Stimulated activated CD8-positive, alpha-beta memory T cell treated with anti-CD3 and anti-CD28 coated beads, Interleukin-4, amount 100 ng/mL, for 48 hours (primary cell): ENCODE measurements around the gene MKRN2.
"Not testable (repeated sequence)": the region's sequence is repeated elsewhere in the genome, so short reads cannot be mapped to it uniquely, and the experiment has no call there.

Source experiments
- DNase-seq: peaks from one replicate; pipeline ENCODE4 v3.0.0-alpha.2; 2020

MKRN2 gene

DNA sequence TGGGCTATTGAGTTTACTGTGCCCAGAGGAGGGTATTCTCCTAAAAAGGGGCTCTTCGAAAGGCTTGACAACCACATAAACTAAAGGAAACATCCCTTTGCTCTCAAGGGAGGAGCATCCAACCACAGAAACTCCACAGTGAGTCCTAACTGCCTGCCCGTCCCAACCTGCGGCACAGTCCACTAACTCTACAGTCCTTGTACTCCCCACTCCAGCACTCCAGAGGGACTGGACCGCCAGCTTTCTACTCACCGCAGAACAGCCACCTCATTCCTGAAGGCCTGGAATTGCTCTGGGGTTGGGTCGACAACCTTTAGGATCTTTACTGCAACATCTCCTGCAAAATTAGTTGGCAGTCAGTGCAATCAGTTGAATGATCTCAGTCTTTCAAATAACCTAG, 34.6 kb downstream of the MKRN2 start:
- DNase-seq = no peak

DNA sequence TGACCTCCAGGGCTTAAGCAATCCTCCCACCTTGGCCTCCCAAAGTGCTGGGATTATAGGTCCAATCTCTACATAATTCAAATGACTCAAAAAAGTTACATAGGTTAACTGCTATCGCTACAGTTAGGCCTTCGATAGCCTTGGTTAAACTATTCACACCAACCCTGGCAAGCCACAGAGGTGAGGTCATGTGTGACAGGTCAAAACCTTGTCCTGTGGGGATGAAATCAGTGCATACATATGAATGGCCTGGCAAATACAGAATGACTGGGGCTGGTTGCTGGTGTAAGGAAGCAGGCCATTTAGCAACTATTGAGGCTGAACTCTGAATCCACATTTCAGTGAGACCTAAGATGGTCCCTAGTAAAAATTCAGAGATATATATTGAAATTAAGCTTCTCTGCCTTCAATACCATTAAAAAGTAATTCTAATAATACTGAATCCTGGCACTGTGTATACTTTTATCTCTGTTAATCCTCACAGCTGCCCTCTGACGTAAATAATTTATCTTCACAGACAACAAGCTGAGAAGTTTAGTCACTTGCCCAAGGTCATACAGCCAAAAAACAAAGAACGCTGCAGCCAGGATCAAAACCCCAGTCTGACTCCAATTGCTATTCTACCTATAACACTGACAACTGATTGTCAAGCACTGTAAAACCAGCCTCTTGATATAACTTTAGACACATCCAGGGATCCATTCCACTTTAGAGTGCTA, 35.3 kb downstream of the MKRN2 start:
- DNase-seq = no peak

DNA sequence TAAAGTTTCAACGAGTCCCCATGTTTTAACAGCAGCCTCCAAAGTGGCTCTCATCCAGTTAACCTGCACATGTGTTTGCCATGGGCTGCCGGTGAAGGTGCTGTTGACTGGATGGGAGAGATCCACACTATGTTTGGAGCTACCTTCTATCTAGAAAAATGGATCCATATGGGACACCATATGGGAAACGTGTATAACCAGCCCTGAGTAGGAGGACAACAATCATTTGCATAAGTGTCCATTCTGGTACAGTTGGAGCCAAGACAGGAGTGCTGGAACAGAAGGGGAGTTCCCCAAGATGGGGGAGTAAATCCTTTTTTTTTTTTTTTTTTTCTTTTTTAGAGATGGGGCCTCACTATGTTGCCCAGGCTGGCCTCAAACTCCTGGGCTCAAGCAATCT, 36.6 kb downstream of the MKRN2 start:
- no peak for DNase-seq

DNA sequence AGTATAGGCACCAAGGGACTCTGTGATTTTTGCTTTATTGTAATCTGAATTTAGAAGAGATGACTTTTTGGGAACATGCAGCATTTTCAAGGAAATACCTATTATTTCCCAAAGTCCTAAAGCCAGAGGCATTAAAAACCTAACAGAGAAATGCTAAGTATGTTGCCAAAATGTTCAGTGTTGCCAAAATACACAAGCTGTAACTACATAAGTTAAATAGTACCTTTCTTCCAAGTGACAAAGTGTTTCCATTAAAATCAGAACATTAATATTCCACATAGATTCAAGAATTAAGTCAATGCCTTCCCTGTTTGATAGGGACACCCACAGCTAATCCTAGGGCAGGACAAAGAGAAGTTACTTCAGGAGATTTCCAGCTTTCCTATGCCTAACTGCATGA, 42.0 kb downstream of the MKRN2 start:
- no peak for DNase-seq

DNA sequence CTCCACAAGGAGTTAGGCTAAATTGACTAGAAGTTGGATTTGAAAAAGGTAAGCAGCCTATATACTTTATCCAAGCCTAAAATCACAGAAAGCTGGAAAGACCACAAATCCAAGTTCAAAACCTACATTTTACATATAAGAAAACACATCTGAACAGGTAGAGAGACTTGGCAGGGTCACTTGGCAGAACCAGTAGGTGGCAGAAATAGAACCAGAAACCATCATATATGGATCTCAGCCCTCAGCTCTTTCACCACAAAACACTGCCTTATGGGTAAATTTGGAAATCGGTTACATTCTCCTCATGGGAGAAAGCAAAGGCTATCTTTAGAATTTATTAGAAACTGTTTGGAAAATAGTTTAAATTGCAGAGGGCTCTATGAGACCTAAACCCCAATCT, 44.2 kb downstream of the MKRN2 start:
- no peak for DNase-seq

DNA sequence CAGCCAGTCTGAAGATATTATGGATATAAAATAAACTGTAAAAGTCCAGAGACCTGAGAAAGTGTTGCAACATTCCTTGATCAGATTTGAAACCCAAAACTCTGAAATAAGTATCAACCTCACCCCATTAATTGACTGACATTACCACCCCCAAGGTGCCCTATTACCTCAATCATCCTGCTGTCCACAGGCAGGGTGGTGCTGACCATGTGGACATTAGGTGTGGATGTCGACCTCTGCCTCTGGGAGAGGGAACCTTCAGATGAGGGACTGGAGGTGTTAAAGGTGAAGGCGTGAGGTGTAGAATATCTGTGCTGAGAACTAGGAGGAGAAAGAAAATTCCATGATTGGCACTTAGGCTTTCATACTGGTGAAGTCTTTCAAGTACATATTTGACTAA, 47.1 kb downstream of the MKRN2 start:
- no peak for DNase-seq

DNA sequence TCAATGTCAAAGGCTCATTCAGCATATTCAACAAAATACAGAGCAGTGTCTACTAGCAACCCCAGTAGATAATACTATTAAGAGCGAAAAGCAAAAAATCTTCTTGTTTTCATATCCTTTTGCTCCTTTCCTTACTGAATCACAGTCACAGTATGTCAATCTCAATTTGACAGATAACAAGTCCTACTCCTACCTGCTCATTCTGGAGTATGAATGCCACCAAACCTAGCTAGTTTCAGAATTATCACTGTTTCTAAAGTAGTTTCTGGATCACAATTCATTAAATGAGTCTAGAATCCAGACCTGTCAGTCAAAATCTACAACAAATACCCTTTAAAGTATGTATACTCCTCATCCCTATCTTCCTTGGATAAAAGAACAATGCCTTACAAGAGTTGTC, 51.5 kb downstream of the MKRN2 start:
- DNase-seq = no peak

DNA sequence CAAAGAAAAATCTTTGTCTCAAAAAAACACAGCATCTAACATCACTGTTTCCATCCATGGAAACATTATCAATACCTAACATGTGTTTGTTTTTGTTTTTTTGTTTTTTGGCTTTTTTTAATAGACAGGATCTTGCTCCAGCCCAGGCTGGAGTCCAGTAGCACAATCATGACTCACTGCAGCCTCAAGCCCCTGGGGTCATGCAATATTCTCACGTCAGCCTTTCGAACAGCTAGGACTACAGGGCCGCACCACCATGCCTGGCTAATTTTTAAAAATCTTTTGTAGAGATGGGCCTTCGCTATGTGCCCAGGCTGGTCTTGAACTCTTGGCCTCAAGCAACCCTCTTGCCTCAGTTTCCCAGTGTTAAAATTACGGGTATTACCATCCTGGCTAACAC, 54.2 kb downstream of the MKRN2 start:
- no peak for DNase-seq

DNA sequence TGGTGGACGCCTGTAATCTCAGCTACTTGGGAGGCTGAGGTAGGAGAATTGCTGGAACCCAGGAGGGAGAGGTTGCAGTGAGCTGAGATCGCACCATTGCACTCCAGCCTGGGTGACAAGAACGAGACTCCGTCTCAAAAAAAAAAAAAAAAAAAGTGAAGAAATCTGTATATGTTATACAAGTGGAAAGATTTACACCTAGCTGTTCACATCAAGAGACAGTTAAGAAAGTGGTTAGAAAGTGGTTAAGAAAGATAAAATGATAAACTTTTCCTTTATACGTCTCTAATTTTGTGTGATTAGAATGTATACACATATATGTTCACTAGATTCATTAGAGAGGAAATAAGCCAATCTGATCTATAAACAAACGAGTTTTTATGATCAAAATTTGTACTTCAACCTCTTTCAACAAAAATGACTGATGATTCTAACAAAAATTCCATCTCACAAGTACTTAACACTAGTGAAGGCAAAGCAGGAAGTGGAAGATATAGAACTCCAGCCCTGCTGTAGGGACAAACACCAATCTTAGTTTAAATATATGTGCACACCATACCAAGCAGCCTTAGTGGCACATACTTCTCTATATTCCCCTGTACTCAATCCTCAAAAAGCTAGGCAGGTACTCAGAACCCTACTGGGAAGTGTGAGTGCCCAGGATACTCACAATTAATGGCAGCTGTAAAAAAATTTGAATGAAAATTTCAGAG, 55.8 kb downstream of the MKRN2 start:
- DNase-seq = no peak

DNA sequence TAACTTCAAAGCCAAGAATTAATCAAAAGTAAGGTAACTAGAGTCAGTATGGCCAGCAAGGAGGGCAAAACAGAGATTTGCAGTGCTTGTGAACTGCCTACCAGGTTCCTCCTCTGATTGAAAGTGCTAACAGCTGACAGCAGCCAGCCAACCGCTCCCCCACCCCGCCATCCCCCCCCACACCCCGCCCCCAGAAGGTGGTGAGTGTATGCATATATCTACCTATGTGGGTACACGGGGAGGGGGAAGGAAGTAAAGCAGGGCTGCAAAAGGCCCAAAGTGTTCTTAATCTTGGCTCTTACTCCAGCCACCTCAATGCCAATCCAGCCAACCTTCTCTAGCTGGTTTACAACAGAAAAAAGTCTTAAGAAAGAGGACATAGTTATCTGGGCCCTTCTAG, 56.4 kb downstream of the MKRN2 start:
- DNase-seq = no peak

DNA sequence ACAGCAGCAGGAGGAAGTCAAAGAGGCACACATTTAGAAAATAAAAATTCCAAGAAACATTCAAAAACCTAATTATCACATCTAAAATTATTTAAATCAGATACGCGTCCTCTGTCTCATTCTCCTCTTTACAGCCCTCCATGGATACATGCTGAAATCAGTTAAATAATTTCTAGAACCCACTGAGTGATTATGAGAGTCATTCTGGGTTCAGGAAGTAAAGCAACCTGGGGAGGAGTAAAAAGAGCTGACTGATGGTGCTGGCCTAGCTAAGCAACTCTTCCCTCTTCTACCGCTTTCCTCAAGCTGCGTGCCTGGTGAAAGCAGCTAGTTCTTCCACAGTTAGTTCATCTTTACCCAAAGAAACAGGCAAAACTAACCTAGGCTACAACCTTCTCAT, 58.4 kb downstream of the MKRN2 start:
- no peak for DNase-seq

DNA sequence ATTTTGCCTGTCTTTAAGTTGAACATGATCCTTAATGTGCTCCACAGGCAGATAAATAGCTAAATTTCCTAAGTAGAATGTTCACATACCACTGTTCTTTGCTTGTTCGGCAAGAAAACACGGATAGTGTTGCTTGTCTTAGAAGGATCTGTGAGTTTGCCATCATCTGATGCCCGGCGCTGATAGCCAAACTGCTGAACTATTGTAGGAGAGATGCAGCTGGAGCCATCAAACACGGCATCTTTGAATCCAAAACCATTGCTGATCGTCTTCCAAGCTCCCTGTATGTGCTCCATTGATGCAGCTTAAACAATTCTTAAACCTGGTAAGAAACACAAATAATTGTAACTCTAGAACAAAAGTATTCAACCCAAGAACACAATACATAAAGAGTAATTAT, 61.5 kb downstream of the MKRN2 start:
- no peak for DNase-seq

DNA sequence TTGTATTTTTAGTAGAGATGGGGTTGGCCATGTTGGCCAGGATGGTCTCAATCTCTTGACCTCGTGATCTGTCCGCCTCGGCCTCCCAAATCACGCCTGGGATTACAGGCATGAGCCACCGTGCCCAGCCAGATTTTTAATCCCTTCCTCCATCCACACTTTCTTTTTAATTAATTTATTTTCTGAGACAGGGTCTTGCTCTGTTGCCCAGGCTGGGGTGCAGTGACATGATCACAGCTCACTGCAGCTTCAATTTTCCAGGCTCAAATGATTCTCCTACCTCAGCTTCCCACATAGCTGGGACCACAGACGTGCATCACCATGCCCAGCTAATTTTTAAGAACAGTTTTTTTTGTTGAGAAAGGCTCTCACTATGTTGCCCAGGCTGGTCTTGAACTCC, 63.4 kb downstream of the MKRN2 start:
- no peak for DNase-seq

DNA sequence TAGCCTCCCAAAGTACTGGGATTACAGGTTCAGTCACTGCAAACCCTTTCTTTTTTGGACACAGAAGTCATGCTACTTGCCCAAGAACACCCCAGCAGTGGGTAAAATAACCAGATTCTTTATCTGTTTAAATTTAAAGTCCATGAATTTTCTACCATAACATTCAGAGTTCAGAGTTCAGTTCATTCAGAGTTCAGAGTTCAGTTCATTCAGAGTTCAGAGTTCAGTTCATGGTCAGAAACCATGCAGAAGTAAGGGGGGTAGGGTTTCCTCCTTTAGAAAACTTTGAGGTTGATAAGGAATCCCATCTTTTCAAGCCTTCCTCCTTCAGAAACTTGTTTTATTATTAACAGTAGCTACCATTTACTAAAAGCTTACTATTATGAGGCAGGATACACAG, 63.8 kb downstream of the MKRN2 start:
- DNase-seq = no peak

DNA sequence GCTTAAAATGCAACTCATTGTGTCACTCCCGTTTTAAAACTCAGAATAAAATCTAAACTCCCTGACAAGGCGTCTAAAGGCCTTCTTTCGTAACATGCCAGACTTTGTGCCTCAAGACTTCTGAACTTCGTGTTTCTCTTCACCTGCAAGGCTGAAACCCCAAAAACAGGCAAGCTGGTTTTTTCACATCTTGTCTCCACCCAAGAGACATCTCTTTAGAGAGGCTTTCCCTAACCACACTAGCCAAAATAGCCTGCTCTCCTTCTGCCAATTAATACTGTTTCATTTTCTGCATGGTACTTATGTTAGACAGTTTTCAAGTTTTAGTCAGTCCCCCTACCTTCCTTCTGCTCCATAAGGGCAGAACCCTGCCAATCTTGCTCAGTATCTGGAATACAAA, 65.4 kb downstream of the MKRN2 start:
- DNase-seq = no peak

DNA sequence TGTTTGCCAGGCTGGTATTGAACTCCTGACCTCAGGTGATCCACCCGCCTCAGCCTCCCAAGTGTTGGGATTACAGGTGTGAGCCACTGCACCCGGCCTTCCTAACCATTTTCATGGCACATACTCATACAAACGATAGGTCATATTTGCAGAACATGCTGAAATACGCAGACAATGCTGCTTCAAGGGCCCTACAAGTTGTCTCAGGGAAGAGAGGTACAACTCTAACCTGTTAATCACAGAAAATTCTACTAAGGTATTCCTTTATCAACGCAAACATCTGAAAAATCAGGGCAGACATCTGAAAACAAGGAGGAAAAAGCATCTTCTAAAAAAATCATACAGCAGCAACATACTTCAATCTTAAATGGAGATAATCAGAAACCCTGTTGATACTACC, 67.2 kb downstream of the MKRN2 start:
- no peak for DNase-seq

DNA sequence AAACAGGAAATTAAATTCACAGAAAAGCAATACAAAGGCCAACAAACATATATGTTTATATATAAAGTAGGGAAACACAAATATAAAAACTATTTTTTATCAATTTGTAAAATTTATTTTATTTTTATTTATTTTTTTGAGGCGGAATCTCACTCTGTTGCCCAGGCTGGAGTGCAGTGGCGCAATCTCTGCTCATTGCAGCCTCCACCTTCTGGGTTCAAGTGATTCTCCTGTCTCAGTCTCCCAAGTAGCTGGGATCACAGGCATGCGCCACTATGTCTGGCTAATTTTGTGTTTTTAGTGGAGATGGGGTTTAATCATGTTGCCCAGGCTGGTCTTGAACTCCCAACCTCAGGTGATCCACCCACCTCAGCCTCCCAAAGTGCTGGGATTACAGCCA, 68.1 kb downstream of the MKRN2 start:
- not testable (repeated sequence) for DNase-seq

DNA sequence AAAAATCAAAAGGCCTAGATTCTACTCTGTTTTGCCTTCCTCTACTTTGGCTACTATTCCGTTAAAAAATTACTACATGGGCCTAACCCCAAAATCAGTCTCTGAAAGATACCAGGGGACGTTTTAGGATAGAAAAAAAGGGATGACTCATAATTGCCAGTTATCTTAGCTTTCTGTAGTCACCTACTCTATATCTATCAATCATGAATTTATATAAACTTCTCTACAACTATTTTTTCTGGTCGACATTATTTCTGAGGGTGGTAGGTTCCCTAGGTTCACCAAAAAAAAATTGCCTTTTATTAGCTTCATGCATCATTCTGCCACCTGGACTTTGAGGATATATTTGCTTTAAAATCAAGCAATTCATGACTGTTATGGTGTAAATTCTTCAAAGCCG, 70.5 kb downstream of the MKRN2 start:
- DNase-seq = no peak

DNA sequence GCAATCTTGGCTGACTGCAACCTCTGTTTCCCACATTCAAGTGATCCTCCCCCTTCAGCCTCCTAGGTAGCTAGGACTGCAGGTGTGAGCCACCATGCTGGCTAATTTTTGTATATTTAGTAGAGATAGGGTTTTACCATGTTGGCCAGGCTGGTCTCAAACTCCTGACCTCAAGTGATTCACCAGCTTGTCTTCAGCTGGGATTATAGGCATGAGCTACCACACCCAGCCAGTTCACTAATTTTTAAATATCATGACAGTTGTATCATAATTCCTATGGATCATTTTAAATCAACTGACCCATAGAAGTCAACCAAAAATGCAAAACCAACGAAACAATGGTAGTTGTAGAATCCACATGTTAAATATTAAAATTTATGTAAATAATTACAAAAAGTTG, 71.9 kb downstream of the MKRN2 start:
- no peak for DNase-seq

DNA sequence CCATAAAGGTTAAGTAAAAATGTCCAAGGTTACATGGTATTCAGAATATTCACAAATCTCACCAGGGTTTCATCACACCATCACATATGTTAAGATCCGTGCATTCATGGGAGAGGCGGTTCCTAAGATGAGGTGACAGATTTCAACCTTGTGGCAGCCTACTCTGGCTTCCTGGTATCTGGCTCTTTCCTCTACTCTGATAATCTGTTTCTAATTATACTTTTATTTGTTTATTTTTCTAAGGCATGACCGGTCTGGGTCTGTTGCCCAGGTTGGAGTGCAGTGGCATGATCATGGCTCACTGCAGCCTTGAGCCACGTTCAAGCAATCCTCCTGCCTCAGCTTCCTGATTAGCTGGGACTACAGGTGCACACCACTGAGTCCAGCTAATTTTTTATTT, 72.7 kb downstream of the MKRN2 start:
- DNase-seq = no peak

DNA sequence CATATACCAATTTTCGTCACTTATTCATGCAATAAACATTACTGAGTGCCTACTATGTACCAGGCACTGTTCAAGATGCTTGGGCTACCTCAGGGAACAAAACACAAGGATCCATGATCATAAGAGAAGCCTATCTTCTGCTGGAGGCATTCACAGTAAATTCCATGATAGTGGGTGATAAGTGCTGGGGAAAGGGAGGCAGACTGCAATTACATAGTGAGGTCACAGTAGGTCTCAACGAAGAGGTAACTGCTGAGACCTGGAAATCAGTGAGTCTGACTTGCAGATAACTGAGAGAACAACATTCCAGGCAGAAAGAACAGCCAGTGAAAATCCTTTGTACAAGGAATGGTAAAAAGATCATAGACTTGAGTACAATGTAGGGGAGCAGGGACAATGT, 73.4 kb downstream of the MKRN2 start:
- DNase-seq = no peak

DNA sequence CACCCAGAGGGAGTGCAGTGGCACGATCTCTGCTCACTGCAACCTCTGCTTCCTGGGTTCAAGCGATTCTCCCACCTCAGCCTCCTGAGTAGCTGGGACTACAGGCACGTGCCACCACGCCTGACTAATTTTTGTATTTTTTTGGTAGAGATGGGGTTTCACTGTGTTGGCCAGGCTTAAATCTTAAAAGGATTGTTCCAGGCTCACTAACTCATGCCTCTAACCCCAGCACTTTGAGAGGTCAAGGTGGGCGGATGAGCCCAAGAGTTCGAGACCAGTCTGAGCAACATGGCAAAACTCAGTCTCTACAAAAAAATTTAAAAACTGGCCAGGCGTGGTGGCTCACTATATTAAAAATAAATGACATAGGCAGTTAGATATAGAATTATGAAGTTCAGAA, 74.0 kb downstream of the MKRN2 start:
- DNase-seq = not testable (repeated sequence)

DNA sequence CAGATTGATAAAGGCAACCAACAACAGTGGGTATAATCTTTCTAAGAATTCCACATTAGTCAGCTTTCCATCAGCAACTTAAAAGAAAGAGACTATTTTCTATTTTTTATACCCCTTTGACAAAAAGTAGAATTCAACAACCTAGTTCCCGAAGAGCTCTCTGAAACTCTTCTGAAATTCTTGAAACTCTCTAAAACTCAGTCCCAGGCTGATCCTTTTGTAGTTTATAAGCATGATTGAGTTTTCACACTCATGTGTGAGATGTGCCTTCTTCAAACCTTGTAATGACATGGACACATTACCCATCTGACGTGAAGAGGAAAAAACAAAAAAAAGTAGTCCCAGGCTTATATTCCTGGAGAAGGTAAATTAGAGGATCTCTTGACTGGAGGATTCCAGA, 75.6 kb downstream of the MKRN2 start:
- no peak for DNase-seq

DNA sequence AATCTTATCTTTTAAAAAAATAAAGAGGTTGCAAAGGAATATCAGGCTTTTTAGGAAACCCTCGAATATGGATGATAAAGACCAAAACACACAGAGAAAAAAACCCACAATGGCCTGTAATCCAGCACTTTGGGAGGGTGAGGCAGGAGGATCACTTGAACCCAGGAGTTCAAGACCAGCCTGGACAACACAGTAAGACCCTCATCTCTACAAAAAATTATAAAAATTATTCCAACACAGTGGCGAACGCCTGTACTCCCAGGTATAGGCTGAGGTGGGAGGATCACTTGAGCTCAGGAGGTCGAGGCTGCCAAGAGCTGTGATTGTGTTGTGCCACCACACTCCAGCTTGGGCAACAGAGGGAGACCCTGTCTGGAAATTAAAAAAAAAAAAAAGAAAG, 76.2 kb downstream of the MKRN2 start:
- no peak for DNase-seq
